Iris pigment epithelial cell (primary cell): ENCODE results near the gene TRIM44.

Experiments
- DNase-seq: peaks from one replicate; pipeline ENCODE4 v3.0.0-alpha.2; 2011; ENCODE audit warnings: low read depth

The TRIM44 gene

GRCh38 chr11:35791088-35791958 is 128.7 kb downstream of the TRIM44 start:
- DNase-seq, result no peak

- no peak for DNase-seq
These were observed 129.7 kb downstream of the TRIM44 start for GRCh38 chr11:35792148-35792845.

- no peak for DNase-seq
These were observed 130.2 kb downstream of the TRIM44 start for GRCh38 chr11:35792846-35793192.

GRCh38 chr11:35794333-35794732 is 131.8 kb downstream of the TRIM44 start:
- no peak for DNase-seq

- DNase-seq, result peak; percentile 91
These were observed 132.3 kb downstream of the TRIM44 start for GRCh38 chr11:35794850-35795249.

- peak; percentile 59 for DNase-seq
These were observed 134.0 kb downstream of the TRIM44 start for GRCh38 chr11:35796562-35796961.

GRCh38 chr11:35798423-35798822 is 135.8 kb downstream of the TRIM44 start:
- no peak for DNase-seq

- no peak for DNase-seq
These were observed 136.4 kb downstream of the TRIM44 start for GRCh38 chr11:35798983-35799382.

GRCh38 chr11:35799655-35800054 is 137.1 kb downstream of the TRIM44 start:
- DNase-seq, result no peak

- peak; percentile 29 for DNase-seq
These were observed 138.7 kb downstream of the TRIM44 start for GRCh38 chr11:35800970-35801953.

GRCh38 chr11:35802221-35802620 is 139.6 kb downstream of the TRIM44 start:
- DNase-seq, result no peak

- no peak for DNase-seq
These were observed 140.1 kb downstream of the TRIM44 start for GRCh38 chr11:35802672-35803071.

- no peak for DNase-seq
These were observed 140.5 kb downstream of the TRIM44 start for GRCh38 chr11:35803115-35803514.

GRCh38 chr11:35804451-35805040 is 142.0 kb downstream of the TRIM44 start:
- DNase-seq, result no peak

- no peak for DNase-seq
These were observed 147.0 kb downstream of the TRIM44 start for GRCh38 chr11:35809561-35809960.

GRCh38 chr11:35810045-35810645 is 147.6 kb downstream of the TRIM44 start:
- DNase-seq, result no peak

GRCh38 chr11:35811783-35812182 is 149.2 kb downstream of the TRIM44 start:
- no peak for DNase-seq

GRCh38 chr11:35812828-35813227 is 150.3 kb downstream of the TRIM44 start:
- no peak for DNase-seq

GRCh38 chr11:35814081-35814695 is 151.6 kb downstream of the TRIM44 start:
- DNase-seq, result no peak

GRCh38 chr11:35814720-35815305 is 152.2 kb downstream of the TRIM44 start:
- peak; percentile 24 for DNase-seq
